ENCODE results near the gene EVI5L.
"Not testable (repeated sequence)": the region's sequence is repeated elsewhere in the genome, so short reads cannot be mapped to it uniquely, and the experiment has no call there.

Gene EVI5L

DNA sequence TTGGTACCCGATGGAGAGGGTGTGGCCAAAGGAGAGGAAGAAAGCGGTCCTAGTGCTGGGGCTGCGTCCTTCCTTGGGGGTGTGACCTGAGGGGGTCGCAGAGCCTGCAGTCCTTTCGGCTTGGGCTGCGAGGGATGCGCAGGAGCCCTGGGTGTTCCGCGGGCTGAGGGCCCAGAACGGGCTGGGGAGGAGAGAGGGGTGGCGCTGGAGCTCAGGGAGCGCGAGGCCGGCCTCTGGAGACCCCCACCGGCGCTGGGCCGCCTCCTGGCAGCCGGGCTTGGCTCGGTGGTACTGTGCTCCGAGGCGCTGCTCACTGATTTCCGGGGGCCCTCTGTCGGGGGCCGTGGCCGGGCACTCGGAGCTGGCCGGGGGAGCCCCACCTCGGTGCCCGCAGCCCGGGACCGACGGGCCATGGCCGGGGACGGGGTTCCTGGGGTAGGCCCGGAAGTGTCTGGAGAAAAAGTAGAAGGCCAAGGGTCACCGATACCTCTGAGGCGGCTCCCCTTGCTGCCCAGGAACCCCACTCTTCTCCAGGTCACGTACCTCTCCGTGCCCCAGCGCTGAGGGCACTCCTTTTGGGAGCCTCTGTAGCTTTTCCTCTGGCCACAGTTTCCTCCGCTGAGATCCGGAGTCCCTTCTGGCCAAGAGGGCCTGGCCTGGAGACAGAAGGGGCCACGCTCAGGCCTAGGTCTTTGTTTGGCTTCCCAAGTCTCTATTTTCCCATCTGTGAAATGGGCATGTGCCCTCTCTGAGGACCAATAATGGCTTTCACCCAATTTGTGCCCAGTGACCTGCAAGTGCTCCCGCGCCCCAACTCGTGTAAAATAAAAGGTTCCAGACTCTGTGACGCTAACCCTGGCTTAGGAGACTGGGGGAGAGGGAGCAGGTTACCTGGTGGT lies 42.5 kb downstream of the EVI5L start:
- no peak for DNase-seq (ENCODE audit: low read depth)

DNA sequence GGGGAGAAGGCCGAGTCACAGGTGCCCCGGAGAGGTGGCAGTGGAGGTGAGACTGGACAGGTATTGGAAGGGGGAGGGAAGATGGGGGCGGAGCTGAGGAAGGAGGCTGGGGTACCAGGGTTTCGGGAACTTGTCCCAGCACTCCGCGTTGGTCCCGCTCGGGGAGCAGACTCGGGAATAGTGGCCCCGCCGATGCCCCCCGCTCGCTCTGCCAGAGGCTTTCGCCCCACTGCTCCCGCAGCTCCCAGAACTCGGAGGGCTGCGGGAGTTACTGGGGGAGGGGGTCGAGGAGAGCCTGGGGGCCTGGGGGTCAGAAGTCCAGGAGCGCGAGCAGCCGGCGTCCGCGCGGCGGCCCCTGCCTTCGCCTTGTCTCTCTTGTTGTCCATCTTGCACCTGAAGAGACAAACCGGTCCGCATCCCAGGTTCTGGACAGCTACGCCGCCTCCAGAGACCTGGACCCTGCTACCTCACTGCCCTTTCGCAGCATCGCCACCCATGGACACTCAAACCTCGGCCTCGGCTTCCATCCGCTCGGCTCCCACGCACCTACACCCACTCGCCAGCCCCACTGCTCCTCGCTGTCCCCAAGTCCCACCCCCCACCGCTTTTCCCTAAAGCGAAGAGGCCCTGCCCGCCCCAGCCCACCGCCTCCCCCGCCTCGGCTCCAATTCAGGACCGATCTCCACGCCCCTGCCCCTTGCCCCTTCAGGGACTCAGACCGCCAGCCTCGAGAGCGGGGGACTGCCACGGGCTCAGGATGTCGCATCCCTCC lies 43.5 kb downstream of the EVI5L start:
- DNase-seq (ENCODE audit: low read depth) = no peak

DNA sequence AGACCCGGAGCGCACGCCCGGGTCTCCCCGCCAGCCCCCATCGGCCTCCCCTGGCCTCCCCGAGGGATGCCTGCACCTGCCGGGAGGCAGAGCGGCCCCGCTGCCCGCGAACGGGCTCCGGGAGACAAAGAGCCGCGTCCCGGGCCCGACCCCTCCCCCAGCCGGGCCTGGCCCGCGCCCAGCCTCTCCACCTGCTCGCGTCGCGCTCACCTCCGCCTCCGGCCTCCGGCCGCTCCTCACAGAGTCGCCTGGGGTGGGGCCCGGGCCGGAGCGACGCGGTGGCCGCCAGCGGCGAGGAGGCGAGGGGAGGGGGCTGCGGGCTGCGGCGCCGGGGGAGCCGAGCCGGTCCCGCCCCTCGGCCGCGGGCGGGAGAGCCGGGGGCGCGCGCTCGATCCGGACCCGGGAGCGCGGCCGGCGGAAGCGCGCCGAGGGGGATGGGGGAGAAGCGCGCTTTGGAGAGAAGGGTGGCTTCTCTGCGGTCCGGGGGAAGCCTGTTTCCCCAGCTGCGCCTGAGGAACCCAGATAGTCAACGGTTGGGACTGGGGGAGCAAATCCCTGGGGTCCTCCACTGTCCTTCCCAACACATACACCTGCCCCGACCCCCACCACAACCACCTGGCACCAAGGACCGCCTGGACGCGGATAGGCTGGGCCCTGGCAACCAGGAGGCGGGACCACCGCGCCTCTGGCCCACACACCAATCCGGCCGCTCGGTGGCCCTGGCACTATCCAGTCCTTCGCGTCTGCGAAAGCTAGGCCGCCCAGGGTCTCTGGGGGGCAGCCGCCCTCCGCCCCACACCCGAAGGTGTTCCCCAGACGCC lies 44.3 kb downstream of the EVI5L start, which contains the start of gene PRR36:
Gene PRR36 (minus strand): TSS at position 315 of the 821 bp plus-strand sequence. CDS start 701 bp downstream, outside the sequence.
- DNase-seq (ENCODE audit: low read depth) = no peak

DNA sequence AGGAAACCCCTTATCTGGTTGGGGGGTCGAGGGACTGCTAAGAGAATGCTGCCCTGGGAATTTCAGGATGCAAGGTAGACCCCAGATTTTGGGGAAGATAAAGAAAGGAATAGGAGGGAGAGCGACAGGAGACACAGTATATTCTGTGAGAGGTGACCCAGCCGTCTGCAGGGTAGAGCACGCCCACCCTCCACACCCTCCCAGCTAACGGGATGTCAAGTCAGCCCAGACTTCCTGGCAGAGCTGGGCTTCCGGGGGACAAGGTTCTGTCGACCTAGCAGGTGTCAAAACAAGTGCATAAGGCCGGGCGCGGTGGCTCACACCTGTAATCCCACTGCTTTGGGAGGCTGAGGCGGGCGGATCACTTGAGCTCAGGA lies 44.9 kb downstream of the EVI5L start:
- DNase-seq (ENCODE audit: low read depth) = no peak

DNA sequence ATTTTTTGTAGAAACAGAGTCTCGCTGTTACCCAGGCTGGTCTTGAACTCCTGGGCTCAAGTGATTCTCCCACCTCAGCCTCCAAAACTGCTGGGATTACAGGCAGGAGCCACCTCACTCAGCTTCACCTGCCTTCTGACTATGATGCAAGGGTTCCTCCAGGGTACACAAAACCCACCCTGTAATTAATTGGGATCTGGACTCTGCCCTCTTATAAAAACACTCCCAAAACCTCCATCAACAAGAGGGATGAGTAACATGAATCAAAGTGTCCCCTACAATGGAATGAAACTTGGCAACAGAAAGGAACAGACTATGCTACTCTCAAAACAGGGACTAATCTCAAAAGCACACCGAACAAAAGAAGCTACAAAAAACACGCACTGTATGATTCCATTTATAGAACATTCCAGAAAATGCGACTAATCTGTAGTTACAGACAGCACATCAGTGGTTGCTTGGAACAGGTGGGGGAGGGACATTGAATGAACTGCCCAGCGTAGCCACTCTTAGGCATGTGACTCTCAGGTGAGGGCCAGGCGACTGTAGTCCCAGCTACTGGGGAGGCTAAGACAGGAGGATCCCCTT lies 47.3 kb downstream of the EVI5L start:
- no peak for DNase-seq (ENCODE audit: low read depth)

DNA sequence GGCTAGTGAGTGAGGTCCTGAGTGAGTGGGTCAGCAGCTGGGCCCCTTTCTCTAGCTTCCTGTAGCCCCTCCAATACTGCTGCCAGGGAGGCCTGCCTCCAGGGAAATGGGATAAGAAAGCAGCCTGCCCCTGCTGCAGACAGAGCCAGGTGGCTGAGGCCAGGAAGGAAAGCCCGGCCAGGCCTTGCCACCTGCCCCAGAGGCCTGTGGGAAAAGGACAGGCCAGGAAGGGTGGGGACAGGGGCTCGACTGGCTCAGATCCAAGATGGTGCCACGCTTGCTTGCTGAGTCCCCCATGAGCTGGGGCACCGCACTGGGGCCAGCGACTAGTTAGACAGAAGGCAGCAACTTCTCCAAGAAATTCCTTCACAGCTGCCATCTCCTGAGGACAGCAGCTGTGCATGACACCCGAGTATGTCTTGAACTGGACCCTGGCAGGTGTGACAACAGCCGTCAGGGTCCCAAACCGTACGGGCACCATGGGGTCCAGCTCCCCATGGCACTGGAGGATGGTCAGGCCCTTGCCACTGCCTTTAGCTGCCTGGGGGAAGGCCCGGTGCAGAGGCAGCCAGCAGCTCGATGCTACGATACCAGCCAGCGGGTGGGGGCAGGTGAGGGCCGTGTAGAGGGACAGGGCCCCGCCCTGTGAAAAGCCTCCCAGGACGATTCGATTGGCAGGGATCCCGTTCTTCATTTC lies 49.2 kb downstream of the EVI5L start:
- DNase-seq (ENCODE audit: low read depth) = no peak

DNA sequence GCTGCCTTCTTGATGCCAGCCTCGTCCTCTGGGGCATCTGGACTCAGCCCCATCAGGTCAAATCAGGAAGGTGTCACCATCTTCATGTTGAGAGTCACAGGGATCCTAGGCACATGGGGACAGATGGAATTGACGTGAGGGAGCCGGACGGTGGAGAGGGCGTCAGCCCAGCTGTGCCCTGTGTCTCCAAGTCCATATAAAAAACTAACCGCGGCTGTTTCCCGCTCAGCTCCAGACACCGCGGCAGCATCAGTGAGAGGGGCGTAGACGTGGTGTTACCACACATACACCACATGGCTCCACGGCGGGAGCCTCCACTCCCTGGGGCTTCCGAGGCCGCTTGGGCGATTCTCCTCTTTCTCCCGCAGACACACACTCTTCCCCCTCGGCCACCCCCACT lies 49.8 kb downstream of the EVI5L start:
- DNase-seq (ENCODE audit: low read depth) = no peak

DNA sequence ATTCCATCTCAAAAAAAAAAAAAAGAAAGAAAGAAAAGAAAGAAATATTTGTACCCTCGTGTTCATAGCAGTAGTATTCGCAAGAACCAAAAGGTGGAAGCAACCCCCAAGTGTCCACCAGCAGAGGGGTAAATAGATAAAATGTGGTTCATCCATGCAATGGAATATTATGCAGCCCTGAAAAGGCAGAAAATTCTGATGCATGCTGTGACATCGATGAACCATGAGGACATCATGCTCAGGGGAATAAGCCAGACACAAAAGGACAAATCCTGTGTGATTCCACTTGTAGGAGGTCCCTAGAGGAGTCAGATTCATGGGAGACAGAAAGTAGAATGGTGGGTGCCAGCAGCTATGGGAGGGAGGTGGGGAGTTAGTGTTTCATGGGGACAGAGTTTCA lies 51.9 kb downstream of the EVI5L start:
- no peak for DNase-seq (ENCODE audit: low read depth)

DNA sequence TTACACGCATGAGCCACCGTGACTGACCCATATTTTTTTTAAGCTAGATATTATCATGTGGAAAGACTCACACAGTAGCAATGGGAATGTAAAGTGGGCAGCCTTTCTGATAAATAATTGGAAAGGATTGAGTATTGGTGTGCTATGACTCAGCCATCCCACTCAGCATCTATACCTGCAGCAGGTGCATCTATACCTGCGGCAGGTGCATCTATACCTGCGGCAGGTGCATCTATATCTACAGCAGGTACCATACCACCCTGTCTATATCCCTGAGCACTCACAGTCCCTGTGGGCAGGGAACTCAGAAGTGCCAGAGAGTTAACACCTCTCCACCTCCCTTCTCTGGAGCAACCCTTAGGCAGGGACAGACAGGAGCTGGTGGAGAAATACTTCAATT lies 53.1 kb downstream of the EVI5L start:
- no peak for DNase-seq (ENCODE audit: low read depth)

DNA sequence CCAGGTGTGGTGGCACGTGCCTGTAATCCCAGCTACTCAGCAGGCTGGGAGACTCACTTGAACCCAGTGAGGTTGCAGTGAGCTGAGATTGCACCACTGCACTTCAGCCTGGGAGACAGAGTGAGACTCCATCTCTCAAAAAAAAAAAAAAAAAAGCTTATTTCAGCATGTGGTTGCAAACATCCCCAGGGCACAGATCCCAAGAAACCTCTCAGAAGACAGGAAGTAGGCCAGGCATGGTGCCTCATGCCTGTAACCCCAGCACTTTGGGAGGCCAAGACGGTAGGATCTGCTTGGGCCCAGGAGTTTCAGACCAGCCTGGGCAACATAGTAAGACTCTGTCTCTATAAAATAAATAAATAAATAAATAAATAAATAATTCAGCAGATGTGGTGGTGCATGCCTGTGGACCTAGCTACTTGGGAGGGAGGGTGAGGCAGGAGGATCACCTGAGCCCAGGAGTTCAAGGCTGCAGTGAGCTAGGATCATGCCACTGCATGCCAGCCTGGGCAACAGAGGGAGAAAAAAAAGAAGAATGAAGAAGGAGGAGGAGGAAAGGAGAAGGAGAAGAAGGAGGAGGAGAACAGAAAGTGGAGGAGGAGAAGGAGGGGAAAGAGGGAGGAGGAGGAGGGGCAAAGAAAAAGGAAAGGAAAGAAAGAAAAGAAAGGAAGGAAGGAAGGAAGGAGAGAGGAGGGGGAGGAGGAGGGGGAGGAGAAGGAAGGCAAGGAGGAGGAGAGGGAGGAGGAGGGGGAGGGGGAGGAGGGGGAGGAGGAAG lies 54.0 kb downstream of the EVI5L start:
- no peak for DNase-seq (ENCODE audit: low read depth)

DNA sequence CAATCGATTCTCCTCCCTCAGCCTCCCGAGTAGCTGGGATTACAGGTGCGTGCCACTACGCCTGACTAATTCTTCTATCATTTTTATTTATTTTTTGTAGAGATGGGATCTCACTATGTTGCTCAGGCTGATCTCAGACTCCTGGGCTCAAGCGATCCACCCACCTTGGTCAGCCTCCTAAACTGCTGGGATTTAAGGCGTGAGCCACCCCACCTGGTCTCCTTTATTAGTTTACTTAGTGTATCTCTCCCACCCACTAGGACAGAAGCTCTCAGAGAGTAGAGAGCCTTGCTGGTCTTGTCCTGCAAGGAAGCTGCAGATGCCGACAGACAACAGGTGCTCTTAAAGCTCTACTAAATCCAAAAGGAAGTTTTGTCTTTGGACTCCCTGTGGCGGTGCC lies 55.8 kb downstream of the EVI5L start:
- DNase-seq (ENCODE audit: low read depth) = no peak

DNA sequence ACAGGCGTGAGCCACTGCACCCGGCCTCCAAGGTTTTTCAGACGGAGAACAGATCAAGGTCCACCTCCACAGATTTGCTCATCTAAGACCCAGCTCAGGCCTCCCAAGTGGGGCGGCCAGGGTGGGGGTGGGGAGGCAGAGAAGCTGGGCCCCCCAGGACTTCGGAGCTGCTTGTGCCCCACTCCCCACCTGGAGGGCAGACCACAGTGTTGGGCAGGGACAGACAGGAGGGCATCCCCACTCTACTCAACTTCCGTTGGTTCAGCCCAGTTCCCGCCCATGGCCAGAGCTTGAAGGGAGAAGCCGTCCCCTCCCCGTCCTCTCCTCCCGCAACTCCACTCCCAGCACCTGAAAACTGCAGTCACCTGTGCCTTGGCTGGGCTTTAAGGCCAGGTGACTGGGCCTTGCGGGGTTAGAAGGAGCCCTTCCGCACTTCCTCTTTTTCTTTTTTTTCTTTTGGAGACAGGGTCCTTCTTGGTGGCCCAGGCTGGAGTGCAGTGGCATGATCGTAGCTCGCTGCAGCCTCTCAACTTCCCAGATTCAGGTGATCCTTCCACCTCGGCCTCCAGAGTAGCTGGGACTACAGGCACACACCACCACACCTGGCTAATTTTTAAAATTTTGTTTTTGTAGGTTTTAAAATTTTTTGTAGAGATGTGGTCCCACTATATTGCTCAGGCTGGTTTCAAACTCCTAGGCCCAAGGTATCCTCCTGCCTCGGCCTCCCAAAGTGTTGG lies 57.6 kb downstream of the EVI5L start:
- no peak for DNase-seq (ENCODE audit: low read depth)

DNA sequence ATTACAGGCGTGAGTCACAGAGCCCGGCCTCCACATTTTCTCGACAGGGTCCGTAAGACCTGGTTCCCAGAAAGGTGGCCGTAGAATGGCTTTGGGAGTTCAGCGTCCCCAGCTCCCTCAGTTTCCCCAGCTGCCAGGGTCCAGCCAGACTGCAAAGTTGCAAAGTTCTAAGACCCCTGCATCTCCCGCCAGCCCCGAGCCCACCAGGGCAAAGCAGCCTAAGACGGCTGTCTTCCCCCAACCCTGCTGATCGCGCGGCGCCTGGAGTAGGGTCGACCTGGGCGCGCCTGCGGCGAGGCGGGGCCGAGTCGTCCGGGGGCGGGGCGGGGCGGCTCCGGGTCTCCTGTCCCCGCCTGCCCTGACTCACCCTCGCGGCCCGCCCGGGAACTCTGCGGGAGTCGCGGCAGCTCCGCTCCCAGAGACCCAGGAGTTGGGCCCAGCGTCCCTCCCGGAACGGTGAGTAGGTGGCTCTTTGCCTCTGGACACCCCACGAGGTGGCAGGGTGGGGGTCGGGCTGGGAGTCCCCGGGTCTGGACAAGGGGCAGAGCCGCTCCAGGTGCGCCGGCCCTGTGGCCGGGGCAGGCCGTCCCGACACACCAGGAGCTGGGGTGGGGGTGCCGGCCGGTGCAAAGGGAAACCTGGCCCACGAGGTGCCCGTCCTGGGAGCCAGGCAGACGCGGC lies 58.3 kb downstream of the EVI5L start, which contains the start of gene LRRC8E:
Gene LRRC8E (plus strand): TSS at position 366 of the 681 bp plus-strand sequence. CDS start 7,094 bp downstream, outside the sequence.
- peak; percentile 18 for DNase-seq (ENCODE audit: low read depth)

DNA sequence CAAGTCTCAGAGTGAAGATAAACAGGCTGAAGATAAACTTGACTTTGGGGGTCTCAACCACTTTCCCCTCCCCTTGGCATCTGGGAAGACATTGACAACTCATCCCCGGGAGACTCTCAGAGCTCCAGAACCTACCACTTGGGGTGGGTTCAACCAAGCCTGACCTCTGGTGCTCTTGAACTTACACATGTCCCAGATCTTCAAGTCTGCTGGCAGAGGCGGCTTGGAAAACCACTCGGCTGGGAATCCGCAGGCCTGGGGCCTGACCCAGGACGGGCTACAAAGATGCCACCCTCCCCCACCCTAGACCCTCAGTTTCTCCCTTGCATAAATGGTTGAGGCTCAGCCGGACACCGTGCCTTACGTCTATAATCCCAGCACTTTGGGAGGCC lies 58.8 kb downstream of the EVI5L start:
- DNase-seq (ENCODE audit: low read depth) = no peak

DNA sequence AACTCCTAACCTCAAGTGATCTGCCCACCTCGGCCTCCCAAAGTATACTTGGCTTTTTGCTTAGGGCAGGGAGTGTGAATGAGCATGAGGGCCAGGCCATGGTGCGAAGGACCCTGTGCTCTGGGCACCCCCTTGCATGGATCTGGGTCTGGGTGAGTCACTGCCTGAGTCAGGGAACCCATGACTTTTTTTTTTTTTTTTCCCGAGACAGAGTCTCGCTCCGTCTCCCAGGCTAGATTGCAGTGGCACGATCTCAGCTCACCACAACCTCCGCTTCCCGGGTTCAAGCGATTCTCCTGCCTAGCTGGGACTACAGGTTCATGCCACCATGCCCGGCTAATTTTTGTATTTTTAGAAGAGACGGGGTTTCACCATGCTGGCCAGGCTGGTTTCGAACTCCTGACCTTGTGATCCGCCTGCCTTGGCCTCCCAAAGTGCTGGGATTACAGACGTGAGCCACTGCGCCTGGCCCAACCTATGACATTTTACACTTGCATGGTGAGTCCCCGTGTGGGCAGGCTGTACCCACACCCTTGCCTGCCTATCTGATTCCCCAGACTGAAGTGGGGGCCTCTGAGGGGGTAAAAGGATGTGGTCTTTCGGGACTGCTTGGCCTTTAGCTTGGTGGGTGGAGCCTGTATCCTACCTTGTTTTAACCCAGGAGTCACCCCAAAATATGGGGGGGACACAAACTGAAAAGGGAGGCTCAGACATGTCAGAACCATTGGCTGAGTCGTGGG lies 63.5 kb downstream of the EVI5L start:
- not testable (repeated sequence) for DNase-seq (ENCODE audit: low read depth)

DNA sequence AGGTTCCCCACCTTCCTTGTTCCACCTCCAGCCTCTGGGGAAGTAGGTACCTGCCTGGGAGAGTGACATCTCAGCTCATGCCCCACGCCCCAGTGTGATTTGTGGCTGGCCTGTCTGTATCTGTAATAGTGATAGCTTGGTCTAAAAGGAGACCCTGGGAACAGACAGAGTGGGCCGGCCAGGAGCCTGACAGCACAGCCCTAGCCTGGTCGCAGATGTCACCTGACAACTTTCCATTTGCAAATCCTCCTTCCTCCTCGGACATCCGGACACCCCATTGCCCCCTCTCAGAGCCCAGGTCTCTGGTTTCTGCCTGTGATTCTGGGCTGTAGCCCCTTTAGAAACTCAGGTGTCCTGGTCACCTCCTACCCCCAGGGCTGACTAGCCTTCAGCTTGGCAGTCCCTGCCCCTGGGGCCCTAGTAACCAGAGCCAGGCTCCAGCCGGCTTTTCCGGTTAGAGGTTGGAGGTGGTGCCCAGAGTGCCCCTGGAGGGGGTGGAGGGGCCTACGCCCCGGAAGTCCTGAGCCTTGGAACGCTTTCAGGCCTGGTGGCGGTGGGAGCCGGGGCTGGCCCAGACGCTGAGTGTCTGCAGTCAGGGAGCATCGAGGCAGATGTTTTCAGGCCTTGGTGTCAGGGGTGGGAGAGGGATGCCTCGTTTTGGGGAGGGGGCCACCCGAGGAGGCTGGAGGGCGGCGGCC lies 64.7 kb downstream of the EVI5L start:
- DNase-seq (ENCODE audit: low read depth) = no peak

DNA sequence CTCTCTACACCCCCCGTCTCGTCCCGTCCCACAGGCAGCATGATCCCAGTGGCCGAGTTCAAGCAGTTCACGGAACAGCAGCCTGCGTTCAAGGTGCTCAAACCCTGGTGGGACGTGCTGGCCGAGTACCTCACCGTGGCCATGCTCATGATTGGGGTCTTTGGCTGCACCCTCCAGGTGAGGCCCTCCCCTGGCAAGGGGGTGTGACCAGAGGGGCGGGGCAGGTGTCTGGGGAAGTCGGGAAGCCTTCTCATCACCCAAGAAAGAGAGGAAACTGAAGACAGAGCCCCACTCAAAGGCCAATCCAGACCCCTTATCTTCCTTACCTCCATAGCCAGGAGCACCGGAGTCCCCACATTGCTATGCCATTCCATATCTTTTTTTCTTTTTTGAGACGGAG lies 65.5 kb downstream of the EVI5L start:
- no peak for DNase-seq (ENCODE audit: low read depth)

DNA sequence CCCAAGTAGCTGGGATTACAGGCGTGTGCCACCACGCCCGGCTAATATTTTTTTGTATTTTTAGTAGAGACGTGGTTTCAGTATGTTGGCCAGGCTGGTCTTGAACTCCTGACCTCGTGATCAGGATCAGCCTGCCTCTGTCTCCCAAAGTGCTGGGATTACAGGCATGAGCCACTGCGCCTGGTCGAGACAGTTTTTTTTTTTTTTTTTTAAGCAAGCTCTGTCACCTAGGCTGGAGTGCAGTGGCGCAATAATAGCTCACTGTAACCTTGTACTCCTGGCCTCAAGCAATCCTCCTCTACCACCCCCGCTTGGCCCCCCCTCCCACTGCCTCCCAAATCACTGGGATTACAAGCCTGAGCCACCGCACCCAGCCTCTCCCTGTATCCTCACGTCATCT lies 67.3 kb downstream of the EVI5L start:
- no peak for DNase-seq (ENCODE audit: low read depth)

Data from stimulated activated CD8-positive, alpha-beta memory T cell treated with anti-CD3 and anti-CD28 coated beads, Interleukin-7, amount 100 ng/mL, for 24 hours (primary cell).